ENCODE results near the gene OPN5.

The OPN5 gene

DNA sequence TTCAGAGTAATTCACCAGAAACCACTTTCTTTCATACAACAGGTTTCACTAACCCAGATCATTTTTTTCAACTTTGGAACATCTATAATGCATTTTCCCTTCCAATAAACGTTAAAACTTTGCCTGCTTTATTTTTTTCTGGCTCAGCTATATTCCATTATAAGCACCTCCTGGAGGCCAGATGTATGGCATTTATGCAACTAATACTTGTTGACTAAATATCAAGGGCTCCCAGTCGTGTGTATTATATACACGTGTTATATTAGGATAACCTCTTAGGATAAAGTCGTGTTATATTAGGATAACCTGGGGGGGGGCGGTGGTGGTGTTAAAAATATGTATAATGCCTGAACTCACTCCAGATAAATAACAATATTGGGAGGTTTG, 6.7 kb downstream of the OPN5 start:
- no peak for DNase-seq (ENCODE audit: low spot score)

DNA sequence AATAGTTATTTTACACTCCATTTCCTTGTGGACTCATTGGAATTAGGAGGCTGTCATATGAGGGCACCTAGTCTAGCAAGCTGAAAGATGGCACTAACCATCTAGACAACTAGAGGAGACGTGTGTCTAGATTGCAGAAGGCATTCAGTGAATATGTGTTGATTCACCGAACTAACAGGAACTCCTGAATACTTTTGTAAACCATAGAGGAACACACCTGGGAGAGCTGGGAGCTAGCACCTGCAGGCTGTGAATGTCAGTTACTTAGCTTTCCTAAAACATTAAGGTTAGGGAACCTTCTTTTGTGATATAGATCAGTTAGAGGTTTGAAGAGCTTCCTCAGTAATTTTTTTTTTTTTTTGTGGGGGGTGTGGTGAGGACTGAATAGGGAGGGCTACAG, 7.7 kb downstream of the OPN5 start:
- no peak for DNase-seq (ENCODE audit: low spot score)

DNA sequence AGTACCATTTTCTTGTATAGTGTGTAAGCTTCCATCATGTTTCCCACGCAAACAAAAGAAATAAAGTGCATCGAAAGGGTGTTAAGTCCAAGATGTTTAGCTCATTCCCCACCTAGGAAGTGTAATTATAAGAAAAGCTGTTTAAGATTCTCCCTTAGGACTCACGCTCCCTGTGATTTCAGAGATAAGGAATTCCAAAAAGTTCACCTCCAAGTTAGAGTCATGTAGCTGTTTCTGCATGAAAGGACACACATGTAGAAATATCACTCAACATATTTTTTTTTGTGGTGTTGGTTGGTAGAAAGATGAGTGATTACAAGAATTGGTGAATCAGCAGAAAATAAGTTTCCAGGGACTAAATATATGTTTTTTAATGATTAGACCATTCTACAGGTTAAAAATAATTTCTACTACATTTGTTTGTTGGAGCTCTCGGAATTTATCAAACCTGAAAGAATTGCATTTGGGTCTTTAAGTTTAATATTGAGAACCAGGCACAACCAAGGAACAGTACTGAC, 10.4 kb downstream of the OPN5 start:
- no peak for DNase-seq (ENCODE audit: low spot score)

DNA sequence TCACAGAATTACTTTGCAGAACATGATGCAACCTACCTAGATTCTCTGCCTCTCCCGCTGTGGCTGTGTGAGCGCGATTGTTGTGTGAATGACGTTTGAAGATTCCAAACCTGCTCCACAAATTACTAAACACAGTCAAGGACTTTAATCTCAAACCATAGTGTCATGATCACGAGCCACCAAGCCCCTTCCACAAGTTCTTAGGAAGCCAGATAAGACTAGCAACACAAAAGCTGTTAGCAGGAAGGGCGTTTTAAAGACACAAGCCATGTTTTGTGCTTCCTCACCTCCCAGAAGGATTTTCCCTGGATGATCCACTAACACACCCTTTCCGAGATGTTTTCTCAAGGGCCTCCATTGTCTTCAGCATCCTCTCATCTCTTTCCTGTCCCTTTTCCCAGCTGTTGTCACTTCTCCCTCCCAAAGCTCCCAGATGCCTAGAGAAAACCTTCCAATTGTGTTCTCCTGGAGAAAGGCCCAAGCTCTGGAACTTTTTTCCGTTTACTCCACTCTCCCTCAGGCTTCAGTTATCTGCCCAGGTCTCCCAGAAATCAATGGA, 12.8 kb downstream of the OPN5 start:
- DNase-seq (ENCODE audit: low spot score): no peak

DNA sequence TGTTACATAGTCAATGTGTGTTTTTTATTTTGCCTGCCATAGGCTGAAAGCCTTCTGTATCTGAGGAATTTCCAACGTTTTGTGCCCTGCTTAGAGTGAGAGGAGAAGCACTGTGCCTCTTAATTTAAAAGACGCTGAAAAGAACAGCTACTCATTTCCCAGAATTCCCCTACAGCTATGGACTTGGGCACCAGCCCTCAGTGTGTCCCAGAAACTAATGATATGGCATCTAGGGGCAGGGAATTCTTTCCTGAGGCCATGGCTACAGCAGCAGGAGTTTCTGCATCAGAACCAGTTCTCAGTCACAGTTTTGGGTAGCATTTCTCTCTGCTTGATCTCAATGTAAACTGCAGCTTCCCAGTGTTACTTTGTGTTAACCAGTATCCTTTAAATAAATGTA, 20.2 kb downstream of the OPN5 start:
- no peak for DNase-seq (ENCODE audit: low spot score)

DNA sequence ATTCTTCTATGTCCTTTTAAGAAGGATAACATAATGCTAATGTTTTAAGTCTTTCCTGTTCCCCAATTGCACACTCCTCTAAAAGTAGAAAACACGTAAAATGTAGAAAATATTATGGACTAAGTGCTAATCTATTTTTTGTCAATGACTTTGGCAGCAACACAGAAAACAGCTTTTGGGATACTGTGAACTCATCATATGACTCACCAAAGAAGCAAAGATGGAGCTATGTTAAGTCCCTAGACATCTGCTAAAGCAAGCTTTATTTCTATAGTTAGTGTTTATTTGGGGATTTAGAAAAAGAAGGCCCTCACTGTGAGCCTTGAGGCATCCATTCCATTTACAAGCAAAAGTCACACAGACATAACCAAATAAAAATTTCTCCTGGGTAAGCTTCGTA, 23.0 kb downstream of the OPN5 start:
- no peak for DNase-seq (ENCODE audit: low spot score)

DNA sequence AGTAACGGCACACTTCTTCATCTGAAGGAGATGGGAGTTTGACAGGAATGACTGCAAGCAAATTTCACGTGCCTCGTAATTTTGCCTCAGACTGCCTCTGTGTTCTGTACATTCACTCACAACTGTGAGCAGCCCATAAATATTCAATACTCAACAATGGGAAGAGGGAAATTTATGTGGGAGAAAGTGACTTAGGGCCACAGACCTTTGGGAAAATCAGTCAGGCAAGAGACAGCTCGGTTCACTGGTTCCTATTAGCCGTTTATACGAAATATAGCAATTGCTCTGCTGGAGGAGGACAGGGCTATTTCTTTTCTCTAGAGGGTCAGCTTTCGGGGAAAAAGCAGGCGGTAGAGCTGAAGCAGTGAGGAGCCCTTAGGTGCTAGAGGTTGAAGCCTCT, 28.0 kb downstream of the OPN5 start:
- no peak for DNase-seq (ENCODE audit: low spot score)

DNA sequence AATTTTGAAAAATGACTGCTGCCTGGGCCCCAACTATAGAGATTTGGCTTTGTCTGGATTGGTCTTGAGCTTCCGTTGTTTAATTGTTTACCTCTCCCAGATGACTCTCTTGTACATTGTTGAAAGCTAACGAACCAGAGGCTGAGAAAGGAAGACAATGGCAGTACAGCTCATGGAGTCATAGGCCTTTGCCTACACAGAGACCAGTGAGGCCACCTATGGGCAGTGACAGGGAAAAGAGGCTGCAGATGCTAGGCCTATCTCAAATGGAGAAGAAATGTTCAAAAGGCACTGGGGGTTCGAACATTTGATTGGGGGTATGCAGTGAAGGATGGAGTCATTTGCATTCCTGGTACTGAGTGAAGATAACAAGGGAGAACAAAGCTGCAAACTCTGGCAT, 29.1 kb downstream of the OPN5 start:
- DNase-seq (ENCODE audit: low spot score): no peak

DNA sequence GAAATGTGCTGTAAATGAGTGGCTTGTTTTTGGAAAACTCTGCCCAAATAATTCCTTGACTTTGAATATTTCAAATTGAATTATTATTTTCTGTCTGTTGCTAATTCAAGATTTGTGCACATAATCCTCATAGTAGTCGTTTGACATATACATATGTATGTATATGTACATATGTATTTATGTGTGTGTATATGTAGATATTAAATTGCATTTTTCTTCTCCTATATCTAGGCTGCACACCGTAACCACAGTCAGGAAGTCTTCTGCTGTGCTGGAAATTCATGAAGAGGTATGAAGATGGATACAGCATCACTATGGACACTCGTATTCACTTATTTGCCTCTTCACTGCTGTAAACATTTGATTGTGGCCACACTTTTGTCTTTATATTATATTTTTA, 29.6 kb downstream of the OPN5 start:
- no peak for DNase-seq (ENCODE audit: low spot score)

DNA sequence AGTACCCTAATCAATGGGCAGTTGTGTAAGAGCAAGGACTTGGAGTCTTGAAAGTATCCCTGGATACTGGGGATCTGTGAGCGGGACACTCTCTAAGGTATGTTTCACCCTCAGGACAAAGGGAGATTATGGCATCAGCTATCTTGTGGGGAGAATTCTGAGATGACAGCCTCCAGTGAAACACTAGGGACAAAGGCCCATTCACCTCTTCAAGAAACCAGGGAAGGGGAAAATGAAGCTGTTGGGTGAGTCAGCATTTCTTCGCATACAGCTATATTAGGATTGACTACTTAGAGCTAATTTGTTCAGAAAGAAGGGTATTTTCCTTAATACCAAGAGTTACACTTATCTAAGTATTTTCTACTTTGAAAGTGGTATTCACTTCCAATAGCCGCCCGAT, 35.9 kb downstream of the OPN5 start:
- DNase-seq (ENCODE audit: low spot score): no peak

DNA sequence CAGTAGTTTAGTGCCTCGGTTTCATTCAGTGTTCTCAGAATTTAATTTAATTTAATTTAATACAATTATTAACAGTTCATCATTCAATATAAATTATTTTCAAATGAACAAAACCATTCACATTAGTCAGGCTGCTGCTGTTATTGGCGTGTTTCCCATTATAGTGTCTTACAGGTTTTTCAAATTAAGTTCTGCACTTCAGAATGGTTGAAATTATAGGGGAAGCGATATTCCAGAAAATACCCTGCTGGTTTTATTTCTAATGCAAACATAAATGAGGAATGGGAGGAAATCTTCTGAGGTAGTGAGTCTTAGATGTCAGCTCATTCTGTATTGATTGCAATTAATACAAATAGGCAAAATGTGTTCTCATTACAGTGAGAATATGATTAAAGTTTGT, 37.6 kb downstream of the OPN5 start:
- DNase-seq (ENCODE audit: low spot score): no peak

DNA sequence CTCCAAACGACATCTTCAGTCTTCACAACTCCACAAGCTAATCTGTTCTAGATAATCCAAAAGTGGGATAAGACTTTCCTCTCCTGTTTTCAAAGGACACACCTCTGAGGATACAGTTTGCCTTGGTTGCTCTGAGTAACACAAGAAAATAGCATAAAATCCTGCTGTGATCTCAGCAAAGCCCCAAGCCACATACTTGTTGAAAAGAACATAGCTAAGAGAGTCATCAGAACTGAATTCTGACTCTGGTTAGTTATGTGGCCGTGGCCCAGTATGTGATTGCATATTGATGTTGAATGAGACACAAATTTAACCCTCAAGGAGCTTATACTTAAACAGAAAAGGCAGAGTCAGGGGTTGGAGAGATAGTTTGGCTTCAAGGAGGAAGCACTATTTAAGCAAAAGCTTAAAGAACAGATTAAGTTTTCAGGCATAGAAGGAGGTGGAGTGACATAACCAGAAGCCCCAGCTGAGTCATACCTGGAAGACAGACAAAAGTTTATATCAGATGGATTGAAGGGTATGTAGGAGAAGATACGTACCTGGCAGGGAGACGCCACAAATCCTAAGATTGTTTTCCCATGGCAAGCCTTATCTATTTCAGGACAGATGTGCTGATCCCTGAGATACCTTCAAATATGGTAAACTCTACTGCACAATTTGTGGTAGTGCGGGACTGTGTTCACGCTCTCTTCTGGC, 41.2 kb downstream of the OPN5 start:
- no peak for DNase-seq (ENCODE audit: low spot score)

DNA sequence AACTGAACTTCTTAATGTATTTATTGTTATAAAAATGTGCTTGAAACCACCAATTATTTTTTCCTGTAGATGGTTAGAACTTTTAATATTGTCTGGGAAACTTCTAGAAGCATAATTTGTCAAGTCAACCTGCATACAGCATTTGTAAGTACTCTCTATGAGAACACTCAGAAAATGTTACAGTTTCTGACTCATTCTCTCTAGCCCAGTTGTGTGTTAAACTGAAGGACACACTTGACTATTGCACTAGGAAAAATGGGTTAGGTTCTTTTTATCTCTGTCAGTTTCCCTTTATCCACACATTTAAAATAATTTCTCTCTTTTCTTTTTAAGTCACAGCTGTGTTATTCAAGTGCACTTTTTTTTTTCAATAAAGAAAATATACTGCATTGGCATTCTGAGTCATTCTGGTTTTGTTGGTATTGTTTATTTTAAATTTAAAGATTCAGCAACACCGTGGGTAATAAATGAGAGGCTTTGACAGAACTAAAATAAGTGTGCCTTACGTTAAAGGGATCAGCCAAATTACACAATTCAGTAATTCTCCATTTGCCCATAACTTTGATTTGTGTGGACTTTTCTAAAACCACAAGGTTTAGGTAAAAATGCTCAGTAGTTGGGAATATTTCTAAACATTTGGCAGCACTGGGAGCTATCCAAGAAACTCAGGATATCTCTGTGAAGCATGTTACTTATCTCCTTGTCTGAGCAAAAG, 50.7 kb downstream of the OPN5 start:
- DNase-seq (ENCODE audit: low spot score): no peak

DNA sequence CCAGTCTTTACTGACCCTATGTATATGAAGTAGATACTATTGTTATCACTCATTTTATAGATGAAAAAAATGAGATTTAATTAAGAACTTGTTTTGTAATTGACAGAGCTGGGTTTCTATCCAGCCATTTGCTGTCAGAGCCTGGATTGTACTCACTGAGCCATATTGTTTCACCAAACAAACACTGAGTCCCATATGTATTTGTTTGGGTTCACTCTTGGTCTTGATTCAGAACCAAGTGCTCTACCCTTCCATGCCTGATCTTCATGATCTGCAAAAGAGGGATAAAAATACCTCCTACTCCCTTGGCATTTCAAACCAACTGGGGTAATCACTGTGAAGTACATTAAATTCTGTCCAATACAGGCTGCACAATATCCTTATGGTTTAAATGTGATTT, 52.4 kb downstream of the OPN5 start:
- no peak for DNase-seq (ENCODE audit: low spot score)

DNA sequence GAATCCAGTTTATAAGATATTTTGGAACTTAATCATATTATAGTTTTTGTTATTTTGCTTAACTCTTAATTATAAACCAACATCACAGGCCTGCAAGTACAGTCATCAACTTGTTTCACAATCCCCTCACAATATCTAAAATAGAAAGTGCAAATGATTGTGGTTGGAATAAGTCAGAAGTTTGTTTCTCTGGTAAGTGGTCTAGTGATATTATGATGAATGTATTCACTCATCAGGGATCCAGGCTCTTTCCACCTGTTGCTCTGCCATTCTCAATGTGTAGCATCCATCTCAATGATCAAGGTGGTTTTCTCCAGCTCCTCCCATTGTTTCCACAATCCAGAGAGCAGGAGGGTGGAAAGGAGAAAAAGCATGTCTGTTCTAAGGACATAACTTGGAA, 54.2 kb downstream of the OPN5 start:
- peak; percentile 9 for DNase-seq (ENCODE audit: low spot score)

DNA sequence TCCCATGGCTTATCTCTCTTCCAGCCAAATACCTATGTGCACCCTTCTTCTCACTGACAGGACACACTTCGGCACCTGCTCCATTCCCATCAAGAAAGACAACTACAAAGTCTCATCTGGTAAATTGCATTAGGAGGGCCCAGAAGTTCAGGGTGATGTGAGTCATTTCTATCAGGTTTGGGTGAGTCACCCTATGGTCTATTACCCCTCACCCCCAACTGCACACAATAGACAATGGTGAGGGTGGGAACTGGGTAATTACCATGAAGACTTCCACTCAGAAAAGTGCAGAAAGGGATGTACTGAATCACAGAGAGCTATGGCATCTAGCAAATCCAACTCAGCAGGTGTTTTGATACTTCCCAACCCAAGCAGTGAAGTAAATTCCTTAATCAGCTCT, 54.8 kb downstream of the OPN5 start:
- peak; percentile 17 for DNase-seq (ENCODE audit: low spot score)

DNA sequence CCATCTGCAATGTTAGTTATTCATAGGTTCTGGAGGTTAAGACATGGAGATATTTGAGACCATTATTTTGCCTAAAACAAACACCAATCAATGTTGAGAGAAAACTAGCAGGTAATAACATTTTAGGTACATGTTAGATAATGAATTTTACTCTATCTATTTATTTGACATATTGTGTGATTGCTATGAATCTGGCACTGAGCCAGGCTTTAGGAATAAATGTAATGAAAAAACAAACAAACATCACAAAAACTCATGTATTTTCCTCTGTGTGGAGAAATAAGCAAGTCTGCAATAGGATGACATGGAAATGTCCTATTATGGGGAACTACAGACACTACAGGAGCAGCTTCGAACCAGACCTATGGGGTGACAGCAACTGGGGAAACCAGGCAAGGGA, 57.8 kb downstream of the OPN5 start:
- DNase-seq (ENCODE audit: low spot score): no peak

DNA sequence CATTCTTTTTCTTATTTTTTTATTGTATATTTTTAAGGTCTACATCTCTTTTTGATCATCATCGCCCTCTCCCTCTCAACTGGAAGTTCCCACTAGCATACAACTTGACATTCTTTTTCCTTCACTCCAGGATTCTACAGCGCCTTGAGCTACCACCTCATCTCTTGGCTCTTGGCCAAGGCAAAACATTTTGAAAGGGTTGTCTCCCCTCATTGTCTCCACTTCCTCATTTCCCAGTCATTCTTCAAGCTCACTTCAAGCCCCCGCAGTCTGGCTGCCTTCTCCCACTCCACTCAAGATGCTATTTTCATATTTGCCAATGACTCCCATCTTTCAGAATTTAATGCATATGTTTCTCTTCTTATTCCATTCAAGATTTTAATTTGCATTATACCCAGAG, 63.0 kb downstream of the OPN5 start:
- DNase-seq (ENCODE audit: low spot score): no peak

DNA sequence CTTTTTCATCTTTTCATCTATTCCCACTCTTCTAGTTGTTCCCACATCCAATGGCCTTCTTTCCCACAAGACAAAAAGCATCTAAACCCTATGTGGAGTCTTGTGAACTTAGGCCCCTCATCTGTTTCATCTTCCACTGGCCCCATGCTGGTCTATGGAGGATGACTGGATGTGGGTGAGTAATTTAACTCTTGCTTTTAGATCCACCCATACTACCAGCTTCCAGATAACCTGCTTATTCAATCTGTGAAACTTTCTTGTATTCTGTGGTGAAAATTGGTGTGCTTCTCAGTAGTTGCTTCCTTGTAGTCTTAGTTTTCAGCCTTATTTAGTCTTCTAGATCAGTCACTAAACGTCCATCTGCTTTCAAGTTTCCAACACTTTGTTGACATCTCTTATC, 64.9 kb downstream of the OPN5 start:
- DNase-seq (ENCODE audit: low spot score): peak; percentile 4

DNA sequence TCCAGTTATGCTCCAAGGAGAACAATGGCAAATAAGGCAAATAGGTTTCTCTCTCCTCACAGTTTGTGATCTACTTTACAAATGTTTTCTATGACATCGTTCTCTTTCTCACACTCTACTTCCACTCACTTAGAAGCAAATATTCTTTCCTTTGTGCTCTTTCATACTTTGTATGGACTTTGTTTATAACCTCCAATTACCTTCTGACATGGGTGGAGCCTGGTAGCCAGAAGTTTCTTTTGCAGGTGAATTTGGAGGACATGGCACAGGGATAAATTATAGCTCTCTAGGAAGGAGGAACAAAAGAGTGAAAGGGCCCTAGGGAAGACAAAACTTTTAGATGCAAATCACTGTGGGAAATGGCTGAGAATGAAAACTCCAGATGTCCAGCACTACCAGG, 69.3 kb downstream of the OPN5 start:
- no peak for DNase-seq (ENCODE audit: low spot score)

DNA sequence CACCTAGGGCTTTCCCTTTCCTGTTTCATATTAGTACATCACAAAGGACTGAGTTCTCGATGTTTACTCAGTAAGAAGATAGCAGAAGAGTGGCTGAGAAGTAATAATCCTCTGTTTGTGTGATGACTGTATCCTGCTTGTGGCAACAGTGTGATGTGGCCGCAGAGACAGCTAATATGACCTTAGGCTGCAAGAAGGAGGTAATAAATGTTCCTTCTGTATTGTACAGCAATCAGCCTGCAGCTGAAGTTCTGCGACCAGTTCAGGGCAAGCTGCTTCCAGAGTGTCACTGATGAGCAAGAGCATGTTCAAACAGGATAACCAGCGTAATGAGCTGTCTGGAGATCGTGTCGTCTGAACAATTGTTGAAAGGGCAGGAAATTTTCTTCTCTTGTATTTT, 70.9 kb downstream of the OPN5 start:
- DNase-seq (ENCODE audit: low spot score): no peak

DNA sequence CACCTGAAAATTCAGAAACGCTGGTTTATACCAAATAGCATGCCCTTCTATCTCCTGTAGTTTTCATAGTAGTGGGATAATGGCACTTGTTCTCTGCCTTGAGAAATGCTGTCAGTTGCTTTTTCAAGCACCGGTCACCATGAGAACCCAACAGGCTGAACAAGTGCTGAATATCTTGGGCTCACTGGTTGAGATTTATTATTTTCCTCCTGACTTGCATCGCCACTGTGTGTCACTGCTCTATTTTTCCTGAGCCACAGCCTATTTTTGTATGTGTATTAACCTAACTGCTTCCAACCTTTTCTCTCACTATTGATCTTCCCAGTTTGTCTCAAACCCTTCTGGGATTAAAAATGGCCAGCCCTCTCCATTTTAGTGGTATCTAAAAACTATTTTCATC, 71.9 kb downstream of the OPN5 start:
- no peak for DNase-seq (ENCODE audit: low spot score)

DNA sequence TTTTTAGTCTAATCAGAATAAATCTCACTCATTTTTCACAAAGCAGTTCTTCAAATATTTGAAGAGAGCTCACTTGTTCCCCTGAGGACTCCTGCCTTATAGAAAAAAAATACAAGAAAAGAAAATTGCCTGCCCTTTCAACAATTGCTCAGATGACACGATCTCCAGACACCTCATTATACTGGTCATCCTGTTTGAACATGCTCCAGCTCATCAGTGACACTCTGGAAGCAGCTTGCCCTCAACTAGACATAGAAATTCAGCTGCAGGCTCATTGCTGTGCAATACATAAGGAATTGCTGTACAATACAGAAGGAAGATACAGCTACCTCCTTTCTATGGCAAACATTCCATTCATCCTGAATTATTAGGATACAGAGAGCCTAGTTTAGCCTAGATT, 73.1 kb downstream of the OPN5 start:
- DNase-seq (ENCODE audit: low spot score): no peak

DNA sequence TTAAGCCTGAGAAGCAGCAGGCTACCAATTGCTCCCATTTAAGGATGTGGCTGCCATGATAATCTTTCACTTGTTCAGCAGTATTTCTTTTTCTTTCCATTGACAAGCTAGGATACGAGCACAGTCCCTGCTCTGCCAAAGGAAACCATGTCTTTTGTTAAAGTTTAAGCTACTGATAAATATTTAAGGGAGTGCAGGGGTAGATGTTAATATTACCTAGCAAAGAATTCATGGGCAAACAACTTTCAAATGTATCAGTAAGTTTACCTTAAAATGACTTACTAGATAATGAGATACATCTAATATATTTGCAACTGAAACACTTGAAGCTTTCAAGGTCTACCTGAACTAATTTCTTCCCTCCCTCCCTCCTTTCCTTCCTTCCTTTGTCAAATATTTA, 77.3 kb downstream of the OPN5 start:
- DNase-seq (ENCODE audit: low spot score): no peak
